HG03095 (cell line): ENCODE data around the gene PHYHD1.
A peak's percentile ranks its signal among the peaks of the same experiment; 100 is the strongest.

Source experiments
- ATAC-seq: cut with Tn5 transposase; IDR thresholded peaks from one replicate; pipeline ENCODE4 v1.9.1; 2021; ENCODE audit warnings: moderate library complexity; ENCODE audit not compliant: unreplicated experiment

PHYHD1 gene

DNA sequence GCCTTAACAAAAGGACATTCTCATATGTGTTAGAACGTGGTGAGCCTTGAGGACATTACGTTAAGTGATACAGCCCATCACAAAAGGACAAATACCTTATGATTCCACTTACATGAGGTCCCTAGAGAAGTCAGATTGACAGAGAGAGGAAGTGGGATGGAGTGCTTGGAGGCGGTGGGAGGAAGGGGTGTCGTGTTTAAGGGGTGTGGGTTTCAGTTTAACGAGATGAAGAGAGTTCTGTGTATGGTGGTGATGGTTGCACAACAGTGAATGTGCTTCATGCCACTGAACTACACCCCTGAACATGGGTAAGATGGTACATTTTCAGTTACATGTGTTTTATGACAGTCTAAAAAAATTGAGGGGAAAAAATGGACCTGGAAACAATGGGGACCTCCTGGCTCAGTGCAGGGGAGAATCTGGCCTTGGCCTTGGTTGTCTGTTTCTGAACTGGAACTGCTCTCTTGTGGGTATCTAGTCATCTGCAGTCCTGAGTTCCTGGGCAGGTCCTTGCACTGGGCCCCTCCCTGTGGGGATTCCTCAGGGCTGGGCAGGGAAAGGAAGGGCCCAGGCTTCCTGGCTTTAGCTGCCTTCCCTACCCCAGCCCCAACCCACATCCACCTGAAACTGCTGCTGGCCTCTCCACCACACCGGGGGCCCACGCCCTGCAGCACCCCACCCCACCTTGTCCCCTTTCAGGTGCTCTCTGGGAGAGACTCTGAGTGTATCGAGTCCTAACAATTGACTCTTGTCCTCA, 21.0 kb upstream of the PHYHD1 start:
- ATAC-seq, result no peak

GRCh38 chr9:128901379-128901778, 19.4 kb upstream of the PHYHD1 start:
- ATAC-seq, result no peak

GRCh38 chr9:128901822-128902221, 19.0 kb upstream of the PHYHD1 start:
- no peak for ATAC-seq

GRCh38 chr9:128902351-128903078, 18.3 kb upstream of the PHYHD1 start:
- ATAC-seq, result peak; percentile 78

DNA sequence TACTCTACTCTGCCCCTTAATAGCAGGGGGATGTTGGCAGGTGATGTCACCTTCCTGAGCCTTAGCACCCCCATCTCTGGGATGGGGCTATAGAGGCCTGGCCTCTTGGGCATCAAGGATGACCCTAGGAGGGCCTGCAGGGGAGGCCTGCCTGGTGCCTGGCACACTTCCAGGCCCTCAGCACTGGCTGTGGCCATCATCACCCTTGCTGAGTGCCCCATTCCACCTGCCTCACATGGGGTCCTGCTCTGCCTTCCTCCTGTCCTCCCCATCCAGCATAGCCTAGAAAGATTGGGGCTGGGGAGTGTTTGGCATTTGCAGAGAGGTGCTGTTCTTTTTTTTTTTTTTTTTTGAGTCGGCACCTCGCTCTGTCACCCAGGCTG, 17.7 kb upstream of the PHYHD1 start:
- no peak for ATAC-seq

DNA sequence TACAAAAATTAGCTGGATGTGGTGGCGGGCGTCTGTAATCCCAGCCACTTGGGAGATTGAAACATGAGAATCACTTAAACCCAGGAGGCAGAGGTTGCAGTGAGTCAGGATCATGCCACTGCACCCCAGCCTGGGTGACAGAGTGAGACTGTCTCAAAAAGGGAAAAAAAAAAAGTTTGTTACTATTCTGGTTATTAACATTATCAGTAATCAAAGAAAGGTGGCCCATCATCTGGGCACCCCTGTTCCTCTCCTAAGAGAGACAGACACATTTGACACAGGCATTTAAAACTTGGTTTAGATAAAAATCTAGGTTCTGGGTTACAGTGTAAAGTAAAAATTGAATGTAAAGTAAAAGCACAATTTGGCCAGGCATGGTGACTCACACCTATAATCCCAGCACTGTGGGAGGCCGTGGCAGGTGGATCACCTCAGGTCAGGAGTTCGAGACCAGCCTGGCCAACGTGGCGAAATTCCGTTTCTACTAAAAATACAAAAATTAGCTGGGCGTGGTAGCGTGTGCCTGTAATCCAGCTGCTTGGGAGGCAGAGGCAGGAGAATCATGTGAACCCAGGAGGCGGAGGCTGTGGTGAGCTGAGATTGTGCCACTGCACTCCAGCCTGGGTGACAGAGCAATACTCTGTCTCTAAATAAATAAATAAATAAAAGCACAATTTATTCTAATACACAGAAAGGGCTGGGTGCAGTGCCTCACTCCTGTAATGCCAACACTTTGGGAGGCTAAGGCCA, 16.7 kb upstream of the PHYHD1 start:
- ATAC-seq, result no peak

GRCh38 chr9:128905964-128906363, 14.8 kb upstream of the PHYHD1 start:
- no peak for ATAC-seq

GRCh38 chr9:128906741-128907140, 14.0 kb upstream of the PHYHD1 start:
- no peak for ATAC-seq

DNA sequence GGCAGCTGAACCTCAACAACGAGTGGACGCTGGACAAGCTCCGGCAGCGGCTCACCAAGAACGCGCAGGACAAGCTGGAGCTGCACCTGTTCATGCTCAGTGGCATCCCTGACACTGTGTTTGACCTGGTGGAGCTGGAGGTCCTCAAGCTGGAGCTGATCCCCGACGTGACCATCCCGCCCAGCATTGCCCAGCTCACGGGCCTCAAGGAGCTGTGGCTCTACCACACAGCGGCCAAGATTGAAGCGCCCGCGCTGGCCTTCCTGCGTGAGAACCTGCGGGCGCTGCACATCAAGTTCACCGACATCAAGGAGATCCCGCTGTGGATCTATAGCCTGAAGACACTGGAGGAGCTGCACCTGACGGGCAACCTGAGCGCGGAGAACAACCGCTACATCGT, 12.4 kb upstream of the PHYHD1 start:
- ATAC-seq, result no peak

- ATAC-seq, result no peak
Observed at GRCh38 chr9:128909859-128910258, 10.9 kb upstream of the PHYHD1 start.

- no peak for ATAC-seq
Observed at GRCh38 chr9:128910906-128911305, 9.9 kb upstream of the PHYHD1 start.

DNA sequence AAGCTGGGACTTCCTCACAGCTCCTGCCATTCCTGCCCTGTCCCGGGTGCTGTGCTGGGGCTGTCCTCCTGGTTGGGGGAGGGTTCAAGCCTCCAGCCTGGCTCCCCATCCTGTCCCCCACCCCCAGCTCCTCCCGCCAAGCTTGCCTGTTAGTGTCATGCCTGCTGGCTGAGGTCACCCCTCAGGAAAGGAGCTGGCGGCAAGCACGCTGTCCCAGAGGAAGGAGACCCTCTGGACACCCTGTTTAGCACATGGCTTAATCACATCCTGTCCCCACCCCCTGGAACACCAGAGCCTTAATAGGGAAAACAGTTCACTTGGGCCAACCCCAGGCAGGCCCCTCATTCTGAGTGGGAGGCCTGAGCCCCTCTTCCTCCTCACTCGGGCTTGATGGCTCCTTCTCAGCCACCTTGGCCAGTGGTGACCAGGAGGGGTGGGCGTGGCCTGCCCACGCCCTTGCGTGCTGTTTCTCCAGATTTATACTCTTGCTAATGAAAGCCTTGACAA, 9.2 kb upstream of the PHYHD1 start:
- no peak for ATAC-seq

DNA sequence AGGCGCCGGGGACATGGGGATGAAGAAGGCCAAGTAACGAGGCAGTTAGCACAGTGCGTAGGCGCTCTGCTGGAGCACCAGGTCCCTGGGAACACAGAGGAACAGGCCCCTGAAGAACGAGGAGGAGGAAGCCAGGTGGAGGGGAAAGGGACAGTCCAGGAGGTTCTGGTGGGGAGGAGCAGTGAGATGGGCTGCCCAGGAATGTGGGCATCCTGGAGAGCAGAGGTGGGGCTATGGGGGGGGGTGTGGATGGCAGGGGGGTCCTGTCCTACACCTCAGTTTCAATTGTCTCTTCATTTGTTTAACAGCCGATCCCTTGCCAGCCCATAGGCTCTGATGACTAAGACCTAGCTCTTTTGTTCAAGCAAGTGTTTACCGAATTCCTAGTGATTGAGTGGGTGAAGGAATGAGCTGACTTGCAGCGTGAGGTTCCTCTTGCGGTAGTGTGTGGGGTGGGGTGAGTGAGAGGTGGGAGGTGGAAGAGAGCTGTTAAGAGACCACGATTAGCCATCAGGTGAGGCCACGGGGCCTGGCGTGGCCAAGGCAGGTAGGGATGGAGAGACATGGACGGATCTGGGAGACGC, 8.4 kb upstream of the PHYHD1 start:
- ATAC-seq, result no peak

DNA sequence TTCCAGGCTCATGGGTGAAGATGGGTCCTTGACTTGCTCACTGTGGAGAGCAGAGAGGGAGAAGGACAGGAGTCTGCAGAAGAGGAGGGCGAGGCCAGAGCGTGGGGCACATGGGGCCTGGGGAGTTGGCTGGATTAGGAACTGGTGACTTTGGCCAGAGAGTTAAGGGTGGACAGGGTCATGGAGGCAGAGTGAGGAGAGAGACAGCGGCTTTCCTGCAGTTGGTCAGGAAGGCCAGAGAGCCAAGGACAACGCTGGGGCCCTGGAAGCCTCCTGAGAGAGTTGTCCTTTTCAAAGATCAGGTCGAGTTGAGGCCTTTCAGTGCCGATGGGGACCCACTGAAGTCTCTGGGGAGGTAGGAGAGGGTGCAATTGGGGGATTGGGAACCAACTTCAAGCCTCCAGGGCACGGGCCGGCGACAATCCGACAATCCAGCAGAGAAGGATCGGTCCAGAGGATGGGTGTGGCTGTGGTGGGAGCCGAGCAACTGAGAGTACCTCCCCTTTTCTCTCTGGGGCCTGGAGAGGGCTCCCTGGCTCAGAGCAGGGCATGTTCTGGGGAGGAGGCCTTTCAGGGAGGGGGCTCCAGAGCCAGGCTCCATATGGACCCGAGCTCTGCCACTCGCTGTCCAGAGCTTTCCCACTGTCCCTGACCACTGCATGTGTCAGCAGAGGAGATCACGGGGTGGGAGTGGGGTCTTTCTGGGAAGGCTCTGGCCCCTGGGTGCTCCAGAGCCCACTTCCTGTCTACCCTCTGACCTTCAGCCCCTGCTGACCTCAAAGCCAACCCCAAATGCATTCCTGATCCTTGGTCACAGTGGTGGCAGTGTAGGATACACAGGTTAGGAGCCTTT, 7.5 kb upstream of the PHYHD1 start:
- no peak for ATAC-seq

DNA sequence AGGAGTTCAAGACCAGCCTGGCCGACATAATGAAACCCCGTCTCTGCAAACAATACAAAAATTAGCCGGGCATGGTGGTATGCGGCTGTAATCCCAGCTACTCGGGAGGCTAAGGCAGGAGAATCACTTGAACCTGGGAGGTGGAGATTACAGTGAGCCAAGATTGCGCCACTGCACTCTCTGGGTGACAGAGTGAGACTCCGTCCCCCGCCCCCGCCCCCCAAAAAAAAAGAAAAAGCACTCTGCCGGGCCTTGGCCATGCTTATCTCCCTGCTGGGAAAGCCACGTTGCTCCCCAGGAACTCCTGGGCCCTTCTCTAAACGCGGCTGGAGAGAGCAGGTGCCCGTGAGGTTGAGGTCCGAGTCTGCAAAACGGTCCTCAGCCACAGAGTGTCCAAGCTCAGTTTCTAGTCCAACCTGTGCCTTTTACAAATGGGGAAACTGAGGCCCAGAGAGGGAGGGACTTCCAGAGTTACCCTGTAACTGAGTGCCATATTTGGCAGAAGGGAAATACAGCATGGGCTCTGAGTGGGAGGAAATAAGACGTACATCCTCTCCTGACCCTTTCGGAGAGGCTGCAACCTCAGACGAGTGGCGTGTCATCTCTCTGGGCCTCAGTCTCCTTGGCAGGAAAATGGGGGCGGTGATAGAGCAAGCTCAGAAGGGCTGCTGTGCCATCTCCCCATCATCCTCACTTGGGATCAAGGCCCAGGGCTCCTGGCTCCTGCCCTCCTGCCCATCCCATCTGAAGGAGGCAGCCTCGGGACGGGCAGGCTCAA, 6.6 kb upstream of the PHYHD1 start:
- ATAC-seq, result no peak

DNA sequence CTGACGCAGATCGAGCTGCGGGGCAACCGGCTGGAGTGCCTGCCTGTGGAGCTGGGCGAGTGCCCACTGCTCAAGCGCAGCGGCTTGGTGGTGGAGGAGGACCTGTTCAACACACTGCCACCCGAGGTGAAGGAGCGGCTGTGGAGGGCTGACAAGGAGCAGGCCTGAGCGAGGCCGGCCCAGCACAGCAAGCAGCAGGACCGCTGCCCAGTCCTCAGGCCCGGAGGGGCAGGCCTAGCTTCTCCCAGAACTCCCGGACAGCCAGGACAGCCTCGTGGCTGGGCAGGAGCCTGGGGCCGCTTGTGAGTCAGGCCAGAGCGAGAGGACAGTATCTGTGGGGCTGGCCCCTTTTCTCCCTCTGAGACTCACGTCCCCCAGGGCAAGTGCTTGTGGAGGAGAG, 4.6 kb upstream of the PHYHD1 start:
- ATAC-seq, result no peak

- ATAC-seq, result no peak
Observed at GRCh38 chr9:128916745-128917144, 4.0 kb upstream of the PHYHD1 start.

DNA sequence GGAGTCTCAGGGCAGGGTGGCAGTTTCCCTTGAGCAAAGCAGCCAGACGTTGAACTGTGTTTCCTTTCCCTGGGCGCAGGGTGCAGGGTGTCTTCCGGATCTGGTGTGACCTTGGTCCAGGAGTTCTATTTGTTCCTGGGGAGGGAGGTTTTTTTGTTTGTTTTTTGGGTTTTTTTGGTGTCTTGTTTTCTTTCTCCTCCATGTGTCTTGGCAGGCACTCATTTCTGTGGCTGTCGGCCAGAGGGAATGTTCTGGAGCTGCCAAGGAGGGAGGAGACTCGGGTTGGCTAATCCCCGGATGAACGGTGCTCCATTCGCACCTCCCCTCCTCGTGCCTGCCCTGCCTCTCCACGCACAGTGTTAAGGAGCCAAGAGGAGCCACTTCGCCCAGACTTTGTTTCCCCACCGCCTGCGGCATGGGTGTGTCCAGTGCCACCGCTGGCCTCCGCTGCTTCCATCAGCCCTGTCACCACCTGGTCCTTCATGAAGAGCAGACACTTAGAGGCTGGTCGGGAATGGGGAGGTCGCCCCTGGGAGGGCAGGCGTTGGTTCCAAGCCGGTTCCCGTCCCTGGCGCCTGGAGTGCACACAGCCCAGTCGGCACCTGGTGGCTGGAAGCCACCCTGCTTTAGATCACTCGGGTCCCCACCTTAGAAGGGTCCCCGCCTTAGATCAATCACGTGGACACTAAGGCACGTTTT, 3.5 kb upstream of the PHYHD1 start:
- ATAC-seq, result no peak

- ATAC-seq, result no peak
Observed at GRCh38 chr9:128918921-128919320, 1.9 kb upstream of the PHYHD1 start.
